ENCODE results near the gene UNC13B.

GRCh38 chr9:35220659-35221338 lies 59.0 kb downstream of the UNC13B start:
- TF ChIP-seq CTCF (IDR thresholded peaks at IDR 0.05) (no peak), EZH2 (IDR thresholded peaks at IDR 0.05; ENCODE audit: borderline replicate concordance, insufficient read depth, low read depth, low read length, poor library complexity, severe bottlenecking) (no peak)

Measured in B cell (primary cell).